ENCODE data around the gene TEX44.

TEX44 gene

GRCh38 chr2:231597014-231597611, 4.4 kb downstream of the TEX44 start:
- H3K4me1 ChIP-seq (ENCODE audit: insufficient read depth, low read length, severe bottlenecking) = no peaks in the 10 kb centered on the region
- no peaks in the 10 kb centered on the region for H3K36me3 ChIP-seq (ENCODE audit: insufficient read depth, low read length)
- H3K4me2 ChIP-seq (ENCODE audit: low read length) = no peak overlapping the region
- no peaks in the 10 kb centered on the region for H3K9me2 ChIP-seq (ENCODE audit: low read depth, low read length)
- TF ChIP-seq EZH2 (IDR thresholded peaks at IDR 0.05; ENCODE audit: borderline replicate concordance, low read length) (no peak), CTCF (IDR thresholded peaks at IDR 0.05; ENCODE audit: low read length) (no peak)
- H3K79me2 ChIP-seq (ENCODE audit: insufficient read depth, low read length) = no peaks in the 10 kb centered on the region
- no peak overlapping the region for H2AFZ ChIP-seq (ENCODE audit: low read length)
- no peak overlapping the region for H3K27ac ChIP-seq (ENCODE audit: low read depth, low read length, poor library complexity, severe bottlenecking)
- no peaks in the 10 kb centered on the region for H4K20me1 ChIP-seq (ENCODE audit: insufficient read depth, low read length)
- no peaks in the 10 kb centered on the region for H3K27me3 ChIP-seq (ENCODE audit: insufficient read depth, low read length)
- H3K9me3 ChIP-seq (ENCODE audit: low read length) = no peaks in the 10 kb centered on the region
- no peak overlapping the region for H3K9ac ChIP-seq (ENCODE audit: low read length)
- H3K4me3 ChIP-seq (ENCODE audit: low read depth, low read length, poor library complexity, severe bottlenecking) = no peak overlapping the region
- no peaks in the 10 kb centered on the region for H3F3A ChIP-seq (ENCODE audit: insufficient read depth, low read length)

GRCh38 chr2:231597627-231598026, 5.0 kb downstream of the TEX44 start:
- Histone ChIP-seq H4K20me1 (ENCODE audit: insufficient read depth, low read length) (no peaks in the 10 kb centered on the region), H3K36me3 (ENCODE audit: insufficient read depth, low read length) (no peaks in the 10 kb centered on the region), H3K4me1 (ENCODE audit: insufficient read depth, low read length, severe bottlenecking) (no peaks in the 10 kb centered on the region), H3K9ac (ENCODE audit: low read length) (no peak overlapping the region), H3K27ac (ENCODE audit: low read depth, low read length, poor library complexity, severe bottlenecking) (no peak overlapping the region), H3K79me2 (ENCODE audit: insufficient read depth, low read length) (no peaks in the 10 kb centered on the region), H2AFZ (ENCODE audit: low read length) (no peak overlapping the region), H3K9me3 (ENCODE audit: low read length) (no peaks in the 10 kb centered on the region), H3K4me2 (ENCODE audit: low read length) (no peak overlapping the region), H3K9me2 (ENCODE audit: low read depth, low read length) (no peaks in the 10 kb centered on the region), H3K4me3 (ENCODE audit: low read depth, low read length, poor library complexity, severe bottlenecking) (no peak overlapping the region), H3F3A (ENCODE audit: insufficient read depth, low read length) (no peaks in the 10 kb centered on the region), H3K27me3 (ENCODE audit: insufficient read depth, low read length) (no peaks in the 10 kb centered on the region)
- TF ChIP-seq EZH2 (IDR thresholded peaks at IDR 0.05; ENCODE audit: borderline replicate concordance, low read length) (no peak), CTCF (IDR thresholded peaks at IDR 0.05; ENCODE audit: low read length) (no peak)

- no peaks in the 10 kb centered on the region for H3F3A ChIP-seq (ENCODE audit: insufficient read depth, low read length)
- no peaks in the 10 kb centered on the region for H4K20me1 ChIP-seq (ENCODE audit: insufficient read depth, low read length)
- H3K4me2 ChIP-seq (ENCODE audit: low read length) = no peak overlapping the region
- H3K9me2 ChIP-seq (ENCODE audit: low read depth, low read length) = no peaks in the 10 kb centered on the region
- no peak overlapping the region for H2AFZ ChIP-seq (ENCODE audit: low read length)
- H3K27ac ChIP-seq (ENCODE audit: low read depth, low read length, poor library complexity, severe bottlenecking) = no peak overlapping the region
- TF ChIP-seq CTCF (IDR thresholded peaks at IDR 0.05; ENCODE audit: low read length) = no peak
- TF ChIP-seq EZH2 (IDR thresholded peaks at IDR 0.05; ENCODE audit: borderline replicate concordance, low read length) = no peak
- H3K4me3 ChIP-seq (ENCODE audit: low read depth, low read length, poor library complexity, severe bottlenecking) = no peak overlapping the region
- no peaks in the 10 kb centered on the region for H3K9me3 ChIP-seq (ENCODE audit: low read length)
- H3K4me1 ChIP-seq (ENCODE audit: insufficient read depth, low read length, severe bottlenecking) = peaks cover 20% of the 10 kb centered on the region
- no peaks in the 10 kb centered on the region for H3K79me2 ChIP-seq (ENCODE audit: insufficient read depth, low read length)
- H3K27me3 ChIP-seq (ENCODE audit: insufficient read depth, low read length) = no peaks in the 10 kb centered on the region
- no peak overlapping the region for H3K9ac ChIP-seq (ENCODE audit: low read length)
- no peaks in the 10 kb centered on the region for H3K36me3 ChIP-seq (ENCODE audit: insufficient read depth, low read length)
These were observed 8.1 kb downstream of the TEX44 start for GRCh38 chr2:231600619-231601355.
